Endothelial cell of umbilical vein (primary cell): ENCODE data around the gene LHPP. TPM values are rescaled to one million over a fixed set of nuclear protein-coding genes. Genes with fewer than 3 reads are reported as not detected.

Experiments used
- BruUV-seq: library from RNA; stranded (reverse); fragments of 400-500 nt; replicated peaks from 2 replicates; lab custom pipeline; 2021; lab: Mats Ljungman, UMichigan
- CTCF ChIA-PET: fragments of 300-600, 350-600 bp; sonication (Branson Sonifier 250); formaldehyde crosslinking; loops from one replicate; lab custom pipeline; 2021; ENCODE audit warnings: antibody characterized with exemption, inconsistent platforms; lab: Charles Lee
- POLR2A ChIA-PET: fragments of 300-600, 350-600 bp; sonication (Branson Sonifier 250); formaldehyde crosslinking; loops from one replicate; lab custom pipeline; 2021; ENCODE audit warnings: antibody characterized with exemption, inconsistent platforms; lab: Charles Lee
- DNase-seq: peaks from one replicate; pipeline ENCODE4 v3.0.0-alpha.2; 2011; ENCODE audit warnings: low read depth, low spot score
- FAIRE-seq: peaks from 2 replicates; lab custom pipeline; 2011; peaks lifted over from hg19 to GRCh38; lab: Jason Lieb, UNC
- H2AFZ ChIP-seq: 2 replicates; pipeline ENCODE4 v1.6.0; 2012; ENCODE audit warnings: low read depth, low read length, control low read depth, inconsistent platforms
- H3K27ac ChIP-seq: 2 replicates; pipeline ENCODE4 v1.5.1; 2011; ENCODE audit warnings: low read depth, mild to moderate bottlenecking, control low read depth, low read length, moderate library complexity; ENCODE audit not compliant: insufficient read depth
- H3K27me3 ChIP-seq, 2 experiments: 2 replicates each; pipeline versions ENCODE4 v1.6.0 to v1.6.1; 2011; ENCODE audit warnings: low read length in 2 of 2, mixed read lengths in 1 of 2; ENCODE audit not compliant: control insufficient read depth in 2 of 2, insufficient read depth in 2 of 2
- H3K36me3 ChIP-seq, 2 experiments: 2 replicates in 1 of 2; 3 replicates in 1 of 2; pipeline ENCODE4 v1.5.1; 2011; ENCODE audit warnings: low read length in 2 of 2, mild to moderate bottlenecking in 1 of 2, moderate library complexity in 1 of 2; ENCODE audit not compliant: control insufficient read depth in 2 of 2, insufficient read depth in 2 of 2; ENCODE audit errors: extremely low read depth in 1 of 2
- H3K4me1 ChIP-seq: 3 replicates; pipeline ENCODE4 v1.5.1; 2011; ENCODE audit warnings: mild to moderate bottlenecking, low read length; ENCODE audit not compliant: control insufficient read depth, insufficient read depth; ENCODE audit errors: extremely low read depth
- H3K4me2 ChIP-seq: 2 replicates; pipeline ENCODE4 v1.6.1; 2011; ENCODE audit warnings: low read length, control low read depth, mixed read lengths; ENCODE audit not compliant: insufficient read depth
- H3K4me3 ChIP-seq, 3 experiments: fragments of 200-600 bp in 1 of 3; sonication (generic), shearing (Covaris generic) in 1 of 3; replicated peaks in 1 of 3; 2 replicates each; pipeline ENCODE4 v1.5.1; 2011 to 2016; ENCODE audit warnings: control low read depth in 3 of 3, low read length in 3 of 3, mild to moderate bottlenecking in 2 of 3, inconsistent platforms in 1 of 3, low read depth in 1 of 3, moderate library complexity in 1 of 3; ENCODE audit not compliant: insufficient read depth in 1 of 3
- H3K79me2 ChIP-seq: 2 replicates; pipeline ENCODE4 v1.6.0; 2012; ENCODE audit warnings: low read length, inconsistent platforms; ENCODE audit not compliant: control insufficient read depth, insufficient read depth
- H3K9ac ChIP-seq: replicated peaks from 2 replicates; pipeline ENCODE3; 2011; ENCODE audit warnings: low read length, control low read depth; ENCODE audit not compliant: insufficient read depth; ENCODE audit errors: extremely low read depth
- H3K9me1 ChIP-seq: replicated peaks from 3 replicates; pipeline ENCODE4 v1.6.0; 2011; ENCODE audit warnings: mild to moderate bottlenecking, low read length; ENCODE audit not compliant: control insufficient read depth, insufficient read depth; ENCODE audit errors: extremely low read depth
- H3K9me3 ChIP-seq: replicated peaks from 2 replicates; pipeline ENCODE4 v1.5.1; 2012; ENCODE audit warnings: low read length, inconsistent platforms; ENCODE audit not compliant: control insufficient read depth, insufficient read depth
- H4K20me1 ChIP-seq: replicated peaks from 2 replicates; pipeline ENCODE3; 2011; ENCODE audit warnings: mild to moderate bottlenecking, low read length; ENCODE audit not compliant: control insufficient read depth, insufficient read depth; ENCODE audit errors: extremely low read depth
- CTCF ChIP-seq, 2 donors: IDR thresholded peaks; 1 replicate in 1 of 2; 2 replicates in 1 of 2; pipeline ENCODE4 v1.5.1; 2011; ENCODE audit warnings: low read length in 2 of 2, mild to moderate bottlenecking in 2 of 2, moderate library complexity in 2 of 2, control low read depth in 1 of 2, inconsistent platforms in 1 of 2, low read depth in 1 of 2; ENCODE audit not compliant: insufficient read depth in 1 of 2; ENCODE audit errors: extremely low read depth in 1 of 2
- EZH2 ChIP-seq: IDR thresholded peaks from 2 replicates; pipeline ENCODE4 v1.6.1; 2012; ENCODE audit warnings: borderline replicate concordance, low read depth, mild to moderate bottlenecking, moderate library complexity, low read length, inconsistent platforms; ENCODE audit not compliant: severe bottlenecking
- FOS ChIP-seq: IDR thresholded peaks from 2 replicates; pipeline ENCODE4 v1.6.1; 2011; ENCODE audit warnings: mild to moderate bottlenecking, low read length, moderate library complexity, borderline replicate concordance; ENCODE audit not compliant: insufficient read depth
- GATA2 ChIP-seq: IDR thresholded peaks from 2 replicates; pipeline ENCODE4 v1.7.0; 2011; ENCODE audit warnings: low read depth, mild to moderate bottlenecking, moderate library complexity, mixed read lengths, low read length; ENCODE audit not compliant: insufficient read length, insufficient read depth
- JUN ChIP-seq: IDR thresholded peaks from 2 replicates; pipeline ENCODE4 v1.6.1; 2011; ENCODE audit warnings: borderline replicate concordance, low read depth; ENCODE audit not compliant: insufficient read length, insufficient read depth
- MYC ChIP-seq: IDR thresholded peaks from one replicate; pipeline ENCODE4 v1.6.1; 2011; ENCODE audit warnings: mild to moderate bottlenecking, low read depth, low read length
- POLR2A ChIP-seq: IDR thresholded peaks from 2 replicates; pipeline ENCODE4 v1.6.1; 2012; ENCODE audit warnings: low read depth, mild to moderate bottlenecking, control low read depth, low read length
- POLR2AphosphoS5 ChIP-seq: IDR thresholded peaks from 2 replicates; pipeline ENCODE4 v1.6.1; 2012; ENCODE audit warnings: low read depth, mild to moderate bottlenecking, control low read depth, low read length, moderate library complexity; ENCODE audit not compliant: insufficient read depth
- dilution Hi-C: fragments of 300-500 bp; cut with MboI; formaldehyde crosslinking; loops from one replicate; pipeline ENCODE4 v1.15.0; 2019; ENCODE audit warnings: low sequenced_read_pairs; ENCODE audit not compliant: extremely low pct_ligation_motif_present
- intact Hi-C: fragments of 100-400 bp; cut with micrococcal nuclease; formaldehyde crosslinking; loops from one replicate; pipeline ENCODE4 v1.10.0; 2022
- polyA plus RNA-seq, 4 experiments: library from polyadenylated mRNA; depleted of rRNA in 3 of 4; stranded (reverse) in 3 of 4; unstranded in 1 of 4; fragments of >200 nt; gene quantifications; 2 replicates each; pipeline versions ENCODE4 v1.2.1 to v1.2.3, GENCODE V29; 2011 to 2012; ENCODE audit warnings: missing spikeins in 1 of 4
- total RNA-seq: library from RNA; stranded (reverse); gene quantifications from 2 replicates; pipeline ENCODE4 v1.2.3, GENCODE V29; 2021
- TF ChIP-seq, protein P1 (sequence below): IDR thresholded peaks from 2 replicates; pipeline ENCODE4 v1.6.1; 2011; ENCODE audit not compliant: insufficient read depth, insufficient read length

The LHPP gene
- total and polyA plus RNA-seq, 2 donors (not counting 3 experiments of a cell fraction or from before 2014, with no cell fraction given) = 5.8 to 11.2 TPM

GRCh38 chr10:124462348-124462695 is 699 bp downstream of the LHPP start:
- H3K36me3 ChIP-seq = no peaks in the 10 kb centered on the region
- TF ChIP-seq GATA2 = no peak
- no peak for TF ChIP-seq MYC
- TF ChIP-seq JUN = no peak
- no peak for TF ChIP-seq POLR2AphosphoS5
- no peak for TF ChIP-seq EZH2
- no peak for TF ChIP-seq CTCF (IDR thresholded peaks at IDR 0.05; ENCODE audit: extremely low read depth in 1 of 2, insufficient read depth in 1 of 2, low read depth in 1 of 2, low read length in 2 of 2)
- TF ChIP-seq, protein P1, sequence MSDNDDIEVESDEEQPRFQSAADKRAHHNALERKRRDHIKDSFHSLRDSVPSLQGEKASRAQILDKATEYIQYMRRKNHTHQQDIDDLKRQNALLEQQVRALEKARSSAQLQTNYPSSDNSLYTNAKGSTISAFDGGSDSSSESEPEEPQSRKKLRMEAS = no peak
- TF ChIP-seq FOS = no peak
- TF ChIP-seq POLR2A = no peak
- H3K4me1 ChIP-seq = no peaks in the 10 kb centered on the region
- peak overlapping the region; percentile 50 for H3K9ac ChIP-seq
- H3K27me3 ChIP-seq = peaks cover 2 to 3% of the 10 kb centered on the region in 2 experiments
- no peak overlapping the region for H3K27ac ChIP-seq
- peak overlapping the region; percentile 100 for H2AFZ ChIP-seq
- DNase-seq = no peak
- no peak for FAIRE-seq
- no peaks in the 10 kb centered on the region for H3K9me1 ChIP-seq
- peak overlapping the region; percentile 88 for H3K4me2 ChIP-seq
- no peaks in the 10 kb centered on the region for H4K20me1 ChIP-seq
- ChIA-PET CTCF (interaction anchor here (2.1 kb wide), 1 partner anchor 283 kb away, joined by 5 read pairs; no protein-coding TSS in a partner anchor), POLR2A (interaction anchor here (1.0 kb wide), 1 partner anchor 43 kb away, joined by 3 read pairs; no protein-coding TSS in a partner anchor)
- intact Hi-C loops (loop anchor here (1.0 kb wide), 1 partner anchor 278 kb away; no protein-coding TSS in a partner anchor), dilution Hi-C loops (no loop called here)
- H3K4me3 ChIP-seq = peak overlapping the region; percentile 33 to 88 (median 76)
- H3K9me3 ChIP-seq = no peaks in the 10 kb centered on the region
- no peaks in the 10 kb centered on the region for H3K79me2 ChIP-seq
- BruUV-seq = no TSS peak
